Endothelial cell of umbilical vein (primary cell): ENCODE results near the gene TMPRSS6. TPM values are rescaled to one million over a fixed set of nuclear protein-coding genes. Genes with fewer than 3 reads are reported as not detected.

Experiments
- BruUV-seq: library from RNA; stranded (reverse); fragments of 400-500 nt; replicated peaks from 2 replicates; lab custom pipeline; 2021; lab: Mats Ljungman, UMichigan
- CTCF ChIA-PET: fragments of 300-600, 350-600 bp; sonication (Branson Sonifier 250); formaldehyde crosslinking; loops from one replicate; lab custom pipeline; 2021; ENCODE audit warnings: antibody characterized with exemption, inconsistent platforms; lab: Charles Lee
- POLR2A ChIA-PET: fragments of 300-600, 350-600 bp; sonication (Branson Sonifier 250); formaldehyde crosslinking; loops from one replicate; lab custom pipeline; 2021; ENCODE audit warnings: antibody characterized with exemption, inconsistent platforms; lab: Charles Lee
- DNase-seq: peaks from one replicate; pipeline ENCODE4 v3.0.0-alpha.2; 2011; ENCODE audit warnings: low read depth, low spot score
- FAIRE-seq: peaks from 2 replicates; lab custom pipeline; 2011; peaks lifted over from hg19 to GRCh38; lab: Jason Lieb, UNC
- H2AFZ ChIP-seq: 2 replicates; pipeline ENCODE4 v1.6.0; 2012; ENCODE audit warnings: low read depth, low read length, control low read depth, inconsistent platforms
- H3K27ac ChIP-seq: 2 replicates; pipeline ENCODE4 v1.5.1; 2011; ENCODE audit warnings: low read depth, mild to moderate bottlenecking, control low read depth, low read length, moderate library complexity; ENCODE audit not compliant: insufficient read depth
- H3K27me3 ChIP-seq, 2 experiments: 2 replicates each; pipeline versions ENCODE4 v1.6.0 to v1.6.1; 2011; ENCODE audit warnings: low read length in 2 of 2, mixed read lengths in 1 of 2; ENCODE audit not compliant: control insufficient read depth in 2 of 2, insufficient read depth in 2 of 2
- H3K36me3 ChIP-seq, 2 experiments: 2 replicates in 1 of 2; 3 replicates in 1 of 2; pipeline ENCODE4 v1.5.1; 2011; ENCODE audit warnings: low read length in 2 of 2, mild to moderate bottlenecking in 1 of 2, moderate library complexity in 1 of 2; ENCODE audit not compliant: control insufficient read depth in 2 of 2, insufficient read depth in 2 of 2; ENCODE audit errors: extremely low read depth in 1 of 2
- H3K4me1 ChIP-seq: 3 replicates; pipeline ENCODE4 v1.5.1; 2011; ENCODE audit warnings: mild to moderate bottlenecking, low read length; ENCODE audit not compliant: control insufficient read depth, insufficient read depth; ENCODE audit errors: extremely low read depth
- H3K4me2 ChIP-seq: 2 replicates; pipeline ENCODE4 v1.6.1; 2011; ENCODE audit warnings: low read length, control low read depth, mixed read lengths; ENCODE audit not compliant: insufficient read depth
- H3K4me3 ChIP-seq, 3 experiments: fragments of 200-600 bp in 1 of 3; sonication (generic), shearing (Covaris generic) in 1 of 3; replicated peaks in 1 of 3; 2 replicates each; pipeline ENCODE4 v1.5.1; 2011 to 2016; ENCODE audit warnings: control low read depth in 3 of 3, low read length in 3 of 3, mild to moderate bottlenecking in 2 of 3, inconsistent platforms in 1 of 3, low read depth in 1 of 3, moderate library complexity in 1 of 3; ENCODE audit not compliant: insufficient read depth in 1 of 3
- H3K79me2 ChIP-seq: 2 replicates; pipeline ENCODE4 v1.6.0; 2012; ENCODE audit warnings: low read length, inconsistent platforms; ENCODE audit not compliant: control insufficient read depth, insufficient read depth
- H3K9ac ChIP-seq: replicated peaks from 2 replicates; pipeline ENCODE3; 2011; ENCODE audit warnings: low read length, control low read depth; ENCODE audit not compliant: insufficient read depth; ENCODE audit errors: extremely low read depth
- H3K9me1 ChIP-seq: replicated peaks from 3 replicates; pipeline ENCODE4 v1.6.0; 2011; ENCODE audit warnings: mild to moderate bottlenecking, low read length; ENCODE audit not compliant: control insufficient read depth, insufficient read depth; ENCODE audit errors: extremely low read depth
- H3K9me3 ChIP-seq: replicated peaks from 2 replicates; pipeline ENCODE4 v1.5.1; 2012; ENCODE audit warnings: low read length, inconsistent platforms; ENCODE audit not compliant: control insufficient read depth, insufficient read depth
- H4K20me1 ChIP-seq: replicated peaks from 2 replicates; pipeline ENCODE3; 2011; ENCODE audit warnings: mild to moderate bottlenecking, low read length; ENCODE audit not compliant: control insufficient read depth, insufficient read depth; ENCODE audit errors: extremely low read depth
- CTCF ChIP-seq, 2 donors: IDR thresholded peaks; 1 replicate in 1 of 2; 2 replicates in 1 of 2; pipeline ENCODE4 v1.5.1; 2011; ENCODE audit warnings: low read length in 2 of 2, mild to moderate bottlenecking in 2 of 2, moderate library complexity in 2 of 2, control low read depth in 1 of 2, inconsistent platforms in 1 of 2, low read depth in 1 of 2; ENCODE audit not compliant: insufficient read depth in 1 of 2; ENCODE audit errors: extremely low read depth in 1 of 2
- EZH2 ChIP-seq: IDR thresholded peaks from 2 replicates; pipeline ENCODE4 v1.6.1; 2012; ENCODE audit warnings: borderline replicate concordance, low read depth, mild to moderate bottlenecking, moderate library complexity, low read length, inconsistent platforms; ENCODE audit not compliant: severe bottlenecking
- FOS ChIP-seq: IDR thresholded peaks from 2 replicates; pipeline ENCODE4 v1.6.1; 2011; ENCODE audit warnings: mild to moderate bottlenecking, low read length, moderate library complexity, borderline replicate concordance; ENCODE audit not compliant: insufficient read depth
- GATA2 ChIP-seq: IDR thresholded peaks from 2 replicates; pipeline ENCODE4 v1.7.0; 2011; ENCODE audit warnings: low read depth, mild to moderate bottlenecking, moderate library complexity, mixed read lengths, low read length; ENCODE audit not compliant: insufficient read length, insufficient read depth
- JUN ChIP-seq: IDR thresholded peaks from 2 replicates; pipeline ENCODE4 v1.6.1; 2011; ENCODE audit warnings: borderline replicate concordance, low read depth; ENCODE audit not compliant: insufficient read length, insufficient read depth
- MAX ChIP-seq: IDR thresholded peaks from 2 replicates; pipeline ENCODE4 v1.6.1; 2011; ENCODE audit not compliant: insufficient read depth, insufficient read length
- MYC ChIP-seq: IDR thresholded peaks from one replicate; pipeline ENCODE4 v1.6.1; 2011; ENCODE audit warnings: mild to moderate bottlenecking, low read depth, low read length
- POLR2A ChIP-seq: IDR thresholded peaks from 2 replicates; pipeline ENCODE4 v1.6.1; 2012; ENCODE audit warnings: low read depth, mild to moderate bottlenecking, control low read depth, low read length
- POLR2AphosphoS5 ChIP-seq: IDR thresholded peaks from 2 replicates; pipeline ENCODE4 v1.6.1; 2012; ENCODE audit warnings: low read depth, mild to moderate bottlenecking, control low read depth, low read length, moderate library complexity; ENCODE audit not compliant: insufficient read depth
- dilution Hi-C: fragments of 300-500 bp; cut with MboI; formaldehyde crosslinking; loops from one replicate; pipeline ENCODE4 v1.15.0; 2019; ENCODE audit warnings: low sequenced_read_pairs; ENCODE audit not compliant: extremely low pct_ligation_motif_present
- intact Hi-C: fragments of 100-400 bp; cut with micrococcal nuclease; formaldehyde crosslinking; loops from one replicate; pipeline ENCODE4 v1.10.0; 2022
- polyA plus RNA-seq, 4 experiments: library from polyadenylated mRNA; depleted of rRNA in 3 of 4; stranded (reverse) in 3 of 4; unstranded in 1 of 4; fragments of >200 nt; gene quantifications; 2 replicates each; pipeline versions ENCODE4 v1.2.1 to v1.2.3, GENCODE V29; 2011 to 2012; ENCODE audit warnings: missing spikeins in 1 of 4
- total RNA-seq: library from RNA; stranded (reverse); gene quantifications from 2 replicates; pipeline ENCODE4 v1.2.3, GENCODE V29; 2021

TMPRSS6 gene
- total and polyA plus RNA-seq, 2 donors (not counting 3 experiments of a cell fraction or from before 2014, with no cell fraction given): not detected

- BruUV-seq: no TSS peak
- no peak overlapping the region for H3K4me2 ChIP-seq
- no peaks in the 10 kb centered on the region for H3K9me1 ChIP-seq
- DNase-seq (no peak), FAIRE-seq (no peak)
- peaks cover 2% of the 10 kb centered on the region for H3K79me2 ChIP-seq
- no peak overlapping the region for H3K4me3 ChIP-seq
- CTCF ChIA-PET: no interaction called here
- H3K27ac ChIP-seq: no peak overlapping the region
- no peaks in the 10 kb centered on the region for H3K9me3 ChIP-seq
- intact Hi-C loops (no loop called here), dilution Hi-C loops (no loop called here)
- POLR2A ChIA-PET: no interaction called here
- no peaks in the 10 kb centered on the region for H3K27me3 ChIP-seq
- H3K9ac ChIP-seq: no peak overlapping the region
- TF ChIP-seq EZH2 (no peak), JUN (no peak), GATA2 (no peak), FOS (no peak), MAX (no peak), MYC (no peak), POLR2A (no peak), POLR2AphosphoS5 (no peak), CTCF (IDR thresholded peaks at IDR 0.05; ENCODE audit: extremely low read depth in 1 of 2, insufficient read depth in 1 of 2, low read depth in 1 of 2, low read length in 2 of 2) (no peak)
- H3K36me3 ChIP-seq: peaks cover 3 to 46% of the 10 kb centered on the region in 2 experiments
- no peak overlapping the region for H2AFZ ChIP-seq
- no peaks in the 10 kb centered on the region for H4K20me1 ChIP-seq
- peaks cover 5% of the 10 kb centered on the region for H3K4me1 ChIP-seq
These were observed 52.3 kb downstream of the TMPRSS6 start for GRCh38 chr22:37057226-37057625.
